HepG2 (cell line): ENCODE results near the gene SF3A2. TPM values are rescaled to one million over a fixed set of nuclear protein-coding genes. Genes with fewer than 3 reads are reported as not detected.

ENCODE experiments used
- FOSL2 ChIP-seq: sonication (generic); formaldehyde crosslinking; IDR thresholded peaks from 2 replicates; pipeline ENCODE4 v1.4.0; 2020; ENCODE audit warnings: missing genetic modification reagents
- KLF16 ChIP-seq, 2 experiments: sonication (generic) in 1 of 2; formaldehyde crosslinking in 1 of 2; IDR thresholded peaks; 2 replicates each; pipeline versions ENCODE4 v1.6.1 to v1.8.0; 2016 to 2023; ENCODE audit warnings: missing genetic modification reagents in 2 of 2, missing compliant biosample characterization in 1 of 2
- KMT2A ChIP-seq: sonication (generic); formaldehyde crosslinking; IDR thresholded peaks from 2 replicates; pipeline ENCODE4 v1.4.0; 2020; ENCODE audit warnings: missing genetic modification reagents
- LCORL ChIP-seq, 2 experiments: fragments of 450-650 bp in 1 of 2; sonication (generic) in 1 of 2; formaldehyde crosslinking in 1 of 2; IDR thresholded peaks; 2 replicates each; pipeline versions ENCODE4 v1.5.0 to v1.6.1; 2017 to 2020; ENCODE audit warnings: antibody characterized with exemption in 1 of 2, missing genetic modification reagents in 1 of 2
- MED8 ChIP-seq: sonication (generic); formaldehyde crosslinking; IDR thresholded peaks from 2 replicates; pipeline ENCODE4 v1.8.1; 2023; ENCODE audit warnings: mild to moderate bottlenecking, missing genetic modification reagents; ENCODE audit not compliant: insufficient replicate concordance
- PRMT3 ChIP-seq: sonication (generic); formaldehyde crosslinking; IDR thresholded peaks from 2 replicates; pipeline ENCODE4 v1.8.1; 2022; ENCODE audit warnings: low read depth, mild to moderate bottlenecking, moderate library complexity, missing genetic modification reagents, borderline replicate concordance
- SAFB2 ChIP-seq: sonication (generic); formaldehyde crosslinking; IDR thresholded peaks from 2 replicates; pipeline ENCODE4 v1.5.1; 2020; ENCODE audit warnings: missing genetic modification reagents, low read depth, mild to moderate bottlenecking, borderline replicate concordance
- THRA ChIP-seq: sonication (generic); formaldehyde crosslinking; IDR thresholded peaks from 2 replicates; pipeline ENCODE4 v1.4.0; 2020; ENCODE audit warnings: missing genetic modification reagents, borderline replicate concordance
- ZFY ChIP-seq: sonication (generic); formaldehyde crosslinking; IDR thresholded peaks from 2 replicates; pipeline ENCODE4 v1.4.0; 2020; ENCODE audit warnings: missing genetic modification reagents
- ZHX2 ChIP-seq, 2 experiments: sonication (generic) in 1 of 2; formaldehyde crosslinking in 1 of 2; IDR thresholded peaks; 2 replicates each; pipeline versions ENCODE4 v1.6.1 to v1.9.0; 2014 to 2022; ENCODE audit warnings: antibody characterized with exemption in 1 of 2, borderline replicate concordance in 1 of 2, inconsistent platforms in 1 of 2, low read depth in 1 of 2, missing genetic modification reagents in 1 of 2
- ZNF274 ChIP-seq: sonication (generic); formaldehyde crosslinking; IDR thresholded peaks from 2 replicates; pipeline ENCODE4 v1.5.1; 2020; ENCODE audit warnings: mild to moderate bottlenecking, missing genetic modification reagents
- ZNF276 ChIP-seq: sonication (generic); formaldehyde crosslinking; IDR thresholded peaks from 2 replicates; pipeline ENCODE4 v1.4.0; 2020; ENCODE audit warnings: mild to moderate bottlenecking, low read depth, missing genetic modification reagents
- ZNF331 ChIP-seq: sonication (generic); formaldehyde crosslinking; IDR thresholded peaks from 2 replicates; pipeline ENCODE4 v1.4.0; 2020; ENCODE audit warnings: missing genetic modification reagents
- ZNF446 ChIP-seq: sonication (generic); formaldehyde crosslinking; IDR thresholded peaks from 2 replicates; pipeline ENCODE4 v1.5.0; 2020; ENCODE audit warnings: mild to moderate bottlenecking, missing genetic modification reagents
- ZNF484 ChIP-seq: sonication (generic); formaldehyde crosslinking; IDR thresholded peaks from 2 replicates; pipeline ENCODE4 v1.5.1; 2020; ENCODE audit warnings: mild to moderate bottlenecking, low read depth, missing genetic modification reagents, borderline replicate concordance
- ZNF614 ChIP-seq: IDR thresholded peaks from 2 replicates; pipeline ENCODE4 v1.6.1; 2018; ENCODE audit warnings: missing biosample characterization, missing genetic modification reagents, inconsistent platforms, borderline replicate concordance
- polyA plus RNA-seq, 8 experiments: library from polyadenylated mRNA; depleted of rRNA in 3 of 8; stranded (reverse) in 7 of 8; unstranded in 1 of 8; fragments of >200 nt; fragmentation: Illumina TruSeq in 4 of 8; extraction: Trizol in 4 of 8; gene quantifications; 2 replicates each; pipeline versions ENCODE4 v1.2.1 to v1.2.3, GENCODE V29; 2011 to 2016; ENCODE audit warnings: low read depth in 4 of 8, missing spikeins in 1 of 8, mixed read lengths in 1 of 8; ENCODE audit not compliant: insufficient read depth in 1 of 8
- total RNA-seq, 5 experiments: library from RNA; depleted of rRNA; stranded (reverse); fragments of >200 nt; fragmentation: Illumina TruSeq; extraction: Trizol; gene quantifications; 2 replicates each; pipeline ENCODE4 v1.2.3, GENCODE V29; 2016; ENCODE audit warnings: low read depth in 1 of 5

The SF3A2 gene
- total and polyA plus RNA-seq, 2 of the 13 experiments (the other 11 are each of a cell fraction or from before 2014, with no cell fraction given): 8.6 to 8.8 TPM

- 0 out of 2 replicates have a peak, but pooled peaks have one; percentile 65 for TF ChIP-seq ZHX2 (IDR thresholded peaks at IDR 0.05; ENCODE audit: low read depth)
- TF ChIP-seq ZHX2 (CRISPR knock-in tag; IDR thresholded peaks at IDR 0.05; ENCODE audit: borderline replicate concordance): no peak
- TF ChIP-seq SAFB2 (CRISPR knock-in tag): peak; percentile 90; the same call in 1 of the 2 replicates
- peak; percentile 79 for TF ChIP-seq ZNF331 (CRISPR knock-in tag)
- peak in 1 of 2 experiments; percentile 75; a peak in 1 of 4 replicates for TF ChIP-seq KLF16 (CRISPR knock-in tag; IDR thresholded peaks at IDR 0.05)
- TF ChIP-seq LCORL (IDR thresholded peaks at IDR 0.05): no peak
- TF ChIP-seq LCORL (CRISPR knock-in tag; IDR thresholded peaks at IDR 0.05): peak; percentile 85
- 0 out of 2 replicates have a peak, but pooled peaks have one; percentile 79 for TF ChIP-seq ZNF276 (CRISPR knock-in tag)
- TF ChIP-seq ZNF614: peak; percentile 82; the same call in 1 of the 2 replicates
- peak; percentile 58; the same call in 1 of the 2 replicates for TF ChIP-seq THRA (CRISPR knock-in tag)
- TF ChIP-seq FOSL2 (CRISPR knock-in tag): peak; percentile 54; the same call in 1 of the 2 replicates
- TF ChIP-seq PRMT3 (CRISPR knock-in tag): 0 out of 2 replicates have a peak, but pooled peaks have one; percentile 32
- peak; percentile 16; the same call in 1 of the 2 replicates for TF ChIP-seq ZNF446 (CRISPR knock-in tag)
- peak; percentile 86 for TF ChIP-seq KMT2A (CRISPR knock-in tag)
- TF ChIP-seq ZNF274: peak; percentile 76
- peak; percentile 57 for TF ChIP-seq MED8 (CRISPR knock-in tag)
- peak; percentile 60; the same call in 1 of the 2 replicates for TF ChIP-seq ZFY
- TF ChIP-seq ZNF484: 0 out of 2 replicates have a peak, but pooled peaks have one; percentile 27
Measured at GRCh38 chr19:2273356-2274184, 36.9 kb downstream of the SF3A2 start (continued).
